Measurements from ENCODE around the gene RHOJ. TPM values are rescaled to one million over a fixed set of nuclear protein-coding genes. Genes with fewer than 3 reads are reported as not detected.

RHOJ gene
- total and polyA plus RNA-seq, 2 of the 8 experiments (the other 6 are each of a cell fraction or from before 2014, with no cell fraction given) = 0.11 TPM; not detected in 1

GRCh38 chr14:63276016-63276415 is 71.8 kb downstream of the RHOJ start:
- H2BK12ac ChIP-seq (ENCODE audit: low read depth, low read length) = no peak overlapping the region
- H3K14ac ChIP-seq (ENCODE audit: insufficient read length) = no peak overlapping the region
- H2BK120ac ChIP-seq (replicated peaks; ENCODE audit: low read depth, low read length) = no peak overlapping the region
- H3K4me3 ChIP-seq (ENCODE audit: extremely low read depth in 1 of 4, insufficient read depth in 2 of 4, low read depth in 3 of 4, low read length in 4 of 4) = no peak overlapping the region
- no peak overlapping the region for H3K56ac ChIP-seq (replicated peaks; ENCODE audit: insufficient read length, low read depth, low read length)
- no peak overlapping the region for H4K8ac ChIP-seq (ENCODE audit: extremely low read depth, insufficient read depth, low read length)
- no peak overlapping the region for H4K91ac ChIP-seq (replicated peaks; ENCODE audit: insufficient read length, low read length)
- no peak overlapping the region for H3K18ac ChIP-seq (ENCODE audit: extremely low read depth, low read length)
- no peak overlapping the region for H3K23ac ChIP-seq (ENCODE audit: insufficient read length)
- no peaks in the 10 kb centered on the region for H3K23me2 ChIP-seq (ENCODE audit: low read depth, low read length)
- no peaks in the 10 kb centered on the region for H3K27me3 ChIP-seq (replicated peaks in 1 of 4; ENCODE audit: control insufficient read depth in 3 of 4, extremely low read depth in 1 of 4, insufficient read depth in 3 of 4, low read length in 3 of 4)
- 57% methylated on average over 4 of the region's 4 CpGs; no CpG with 5 or more reads in 1 of the 2 experiments for WGBS, 2 experiments (ENCODE audit: extremely low coverage in 1 of 2, insufficient coverage in 1 of 2, insufficient read length in 1 of 2, insufficient replicate concordance in 2 of 2, low coverage in 1 of 2, low lambda C conversion rate in 2 of 2, missing lambda C conversion rate in 1 of 2)
- H2BK5ac ChIP-seq (ENCODE audit: low read depth, low read length) = no peak overlapping the region
- no peaks in the 10 kb centered on the region for H3K79me1 ChIP-seq (ENCODE audit: low read depth, low read length)
- POLR2A ChIA-PET (ENCODE audit: partially characterized antibody) = no interaction called here
- H3K79me2 ChIP-seq (ENCODE audit: control insufficient read depth in 1 of 2, insufficient read depth in 2 of 2, low read length in 2 of 2) = no peaks in the 10 kb centered on the region
- CTCF ChIA-PET (ENCODE audit: partially characterized antibody) = interaction anchor here (0.6 to 7.0 kb wide), 27 partner anchors 8 to 1126 kb away, joined by 3 to 70 read pairs (median 4); partner anchors contain the start of gene RHOJ
- no peak for DNase-seq (ENCODE audit: low read depth in 1 of 2, low spot score in 2 of 2)
- no peak overlapping the region for H3K27ac ChIP-seq (ENCODE audit: low read depth, low read length)
- no peak for FAIRE-seq
- H4K5ac ChIP-seq (ENCODE audit: insufficient read length, low read depth, low read length) = no peak overlapping the region
- H2BK15ac ChIP-seq (ENCODE audit: low read length) = no peak overlapping the region
- H3K4me2 ChIP-seq (ENCODE audit: insufficient read depth in 1 of 2, low read depth in 2 of 2, low read length in 2 of 2) = no peak overlapping the region
- no peaks in the 10 kb centered on the region for H4K20me1 ChIP-seq (replicated peaks in 1 of 2; ENCODE audit: control insufficient read depth in 1 of 2, insufficient read depth in 2 of 2, low read length in 2 of 2)
- no peak overlapping the region for H2AK5ac ChIP-seq (ENCODE audit: low read depth, low read length)
- no peak overlapping the region for H2AFZ ChIP-seq (ENCODE audit: low read length)
- H3K36me3 ChIP-seq (ENCODE audit: control insufficient read depth in 2 of 4, insufficient read depth in 4 of 4, low read length in 3 of 4) = no peaks in the 10 kb centered on the region
- no peak overlapping the region for H2BK20ac ChIP-seq (ENCODE audit: low read length)
- no peaks in the 10 kb centered on the region for H3K4me1 ChIP-seq (replicated peaks in 1 of 4; ENCODE audit: control insufficient read depth in 3 of 4, insufficient read depth in 4 of 4, low read length in 3 of 4)
- no peak for TF ChIP-seq ATF2 (IDR thresholded peaks at IDR 0.05; ENCODE audit: low read length)
- no peak for TF ChIP-seq ZNF274 (IDR thresholded peaks at IDR 0.05; ENCODE audit: borderline replicate concordance, extremely low read depth, low read length)
- TF ChIP-seq FOSL1 (IDR thresholded peaks at IDR 0.05; ENCODE audit: insufficient read depth, low read depth, low read length) = no peak
- no peak for TF ChIP-seq E2F6 (IDR thresholded peaks at IDR 0.05)
- no peaks in the 10 kb centered on the region for H3K9me3 ChIP-seq (ENCODE audit: insufficient read depth in 2 of 2, low read depth in 1 of 2, low read length in 1 of 2)
- H3K4ac ChIP-seq (replicated peaks; ENCODE audit: insufficient read length, low read depth, low read length) = no peak overlapping the region
- no peak overlapping the region for H3K9ac ChIP-seq (replicated peaks in 1 of 4; ENCODE audit: extremely low read depth in 1 of 4, low read depth in 3 of 4, low read length in 3 of 4)

All from H1 (cell line).